CD4-positive, alpha-beta T cell treated with Interleukin-6 at 100 ng/mL for 8 hours (primary cell): ENCODE measurements around the gene NFYB.
"Not testable (repeated sequence)": the region's sequence is repeated elsewhere in the genome, so short reads cannot be mapped to it uniquely, and the experiment has no call there.

Experiments
- DNase-seq: peaks from one replicate; pipeline ENCODE4 v3.0.0-alpha.2; 2020; ENCODE audit warnings: mixed read lengths, low spot score

The NFYB gene

GRCh38 chr12:104114834-104115586 lies 23.0 kb downstream of the NFYB start:
- DNase-seq = not testable (repeated sequence)

- DNase-seq = no peak
Observed at GRCh38 chr12:104109446-104110271, 28.4 kb downstream of the NFYB start.

GRCh38 chr12:104108755-104109445 lies 29.1 kb downstream of the NFYB start:
- DNase-seq = peak; percentile 82

DNA sequence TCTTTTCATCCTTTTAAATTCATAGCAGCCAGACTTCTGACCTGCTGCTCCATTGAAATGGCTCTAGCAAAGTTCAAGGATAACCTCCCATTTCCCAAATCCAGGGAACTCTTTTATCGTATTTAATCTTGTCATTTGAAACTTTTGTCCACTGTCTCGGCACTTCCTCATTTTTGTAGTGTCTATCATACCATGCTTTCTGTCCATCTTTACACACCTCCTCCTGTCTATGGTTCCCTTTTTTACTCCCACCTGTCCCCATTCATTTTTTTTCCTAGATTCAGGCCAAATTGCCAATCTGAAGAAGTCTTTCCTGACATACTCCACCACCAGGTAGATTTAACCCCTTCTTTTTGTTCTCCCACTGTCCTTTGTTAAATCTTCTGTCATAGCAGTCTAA lies 31.0 kb downstream of the NFYB start:
- no peak for DNase-seq

DNA sequence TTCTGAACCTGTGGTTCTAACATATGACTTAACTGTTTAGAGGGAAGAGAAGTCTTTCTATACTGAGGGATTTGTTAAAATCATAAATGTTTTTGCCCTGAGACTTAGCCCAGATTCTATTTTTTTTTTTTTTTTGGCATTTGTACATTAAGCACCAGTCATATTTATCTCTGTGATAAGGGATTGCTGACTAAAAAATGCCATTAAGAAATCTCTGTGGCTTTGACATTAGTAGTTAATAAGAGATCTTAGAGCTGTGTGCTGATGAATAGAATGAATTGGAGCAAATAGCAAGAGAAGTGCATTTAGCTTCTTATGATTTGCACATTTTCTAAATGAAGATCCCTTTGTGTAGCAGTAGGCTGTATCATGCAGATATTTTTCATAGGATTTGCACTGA lies 32.5 kb downstream of the NFYB start:
- no peak for DNase-seq

- no peak for DNase-seq
Observed at GRCh38 chr12:104097954-104098353, 40.1 kb downstream of the NFYB start.

DNA sequence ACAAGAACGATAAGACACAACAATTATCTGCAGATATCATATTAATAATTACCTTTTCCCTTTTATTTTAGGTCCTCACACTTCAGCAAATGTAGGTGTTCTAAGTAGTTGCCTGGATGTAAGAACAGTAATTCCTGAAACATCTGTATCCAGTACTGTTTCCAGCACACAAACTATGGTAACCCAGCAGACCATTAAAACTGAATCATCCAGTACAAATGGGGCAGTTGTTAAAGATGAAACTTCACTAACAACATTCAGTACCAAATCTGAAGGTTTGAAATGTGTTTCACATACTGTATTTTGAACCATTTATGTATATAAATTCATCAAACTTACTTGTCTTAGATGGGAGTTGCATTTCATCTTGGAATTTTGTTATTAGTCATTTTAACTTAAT lies 42.7 kb downstream of the NFYB start:
- no peak for DNase-seq

DNA sequence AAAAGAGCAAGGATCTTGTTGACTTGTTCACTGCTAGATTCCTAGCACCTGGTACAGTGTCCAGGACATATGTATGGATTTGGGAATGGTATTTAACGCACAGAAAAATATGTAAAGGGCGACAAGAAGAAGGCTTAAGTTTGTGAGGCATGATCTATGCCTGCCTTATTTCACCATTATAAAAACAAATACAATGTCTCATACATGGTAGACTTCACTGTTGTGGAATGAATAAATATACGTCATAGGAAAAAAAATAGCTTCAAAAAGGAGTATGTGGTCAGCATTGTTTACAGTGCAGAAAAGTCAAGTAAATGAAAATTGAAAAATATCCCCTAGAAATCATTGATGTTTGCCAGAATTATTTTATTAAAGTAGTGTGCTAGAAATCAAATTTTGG lies 43.7 kb downstream of the NFYB start:
- no peak for DNase-seq

DNA sequence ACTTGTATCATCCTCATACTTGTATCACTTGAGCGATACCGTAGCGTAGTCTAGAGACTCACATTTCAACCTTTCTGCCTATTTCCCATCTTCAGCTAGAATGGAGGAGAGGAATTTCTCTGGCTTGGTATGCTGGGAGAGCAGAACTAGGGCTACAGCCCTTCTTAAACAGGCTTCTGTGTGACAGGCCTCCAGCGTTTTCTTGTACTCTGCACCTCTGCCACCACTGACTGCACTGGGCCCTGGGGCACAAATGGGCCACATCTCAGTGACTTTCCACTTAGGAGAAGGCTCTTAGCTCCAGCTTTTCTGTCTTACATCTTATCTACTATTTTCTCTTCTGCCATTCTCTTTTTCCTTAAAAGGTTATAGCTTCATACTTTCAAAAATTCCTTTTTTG lies 46.9 kb downstream of the NFYB start:
- no peak for DNase-seq

DNA sequence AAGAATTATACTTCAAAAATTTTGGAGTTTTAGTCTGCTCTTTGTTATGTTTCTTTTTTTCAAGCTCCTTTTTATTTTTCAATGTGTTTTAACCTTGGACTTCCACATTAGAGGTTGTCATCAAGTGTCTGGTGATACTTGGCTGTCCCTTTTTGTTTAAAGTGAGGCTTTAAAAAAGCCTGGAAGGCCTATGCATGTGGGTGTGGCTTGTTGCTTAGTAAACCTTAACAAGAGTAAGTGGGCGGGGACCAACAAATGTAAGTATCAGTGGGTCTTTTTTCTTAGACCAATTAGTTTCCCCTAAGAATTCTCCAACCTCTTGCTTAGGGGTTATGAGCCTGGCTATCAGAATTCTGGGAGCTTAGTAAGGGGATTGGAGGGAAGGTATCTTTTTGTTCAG lies 47.3 kb downstream of the NFYB start:
- DNase-seq = no peak

DNA sequence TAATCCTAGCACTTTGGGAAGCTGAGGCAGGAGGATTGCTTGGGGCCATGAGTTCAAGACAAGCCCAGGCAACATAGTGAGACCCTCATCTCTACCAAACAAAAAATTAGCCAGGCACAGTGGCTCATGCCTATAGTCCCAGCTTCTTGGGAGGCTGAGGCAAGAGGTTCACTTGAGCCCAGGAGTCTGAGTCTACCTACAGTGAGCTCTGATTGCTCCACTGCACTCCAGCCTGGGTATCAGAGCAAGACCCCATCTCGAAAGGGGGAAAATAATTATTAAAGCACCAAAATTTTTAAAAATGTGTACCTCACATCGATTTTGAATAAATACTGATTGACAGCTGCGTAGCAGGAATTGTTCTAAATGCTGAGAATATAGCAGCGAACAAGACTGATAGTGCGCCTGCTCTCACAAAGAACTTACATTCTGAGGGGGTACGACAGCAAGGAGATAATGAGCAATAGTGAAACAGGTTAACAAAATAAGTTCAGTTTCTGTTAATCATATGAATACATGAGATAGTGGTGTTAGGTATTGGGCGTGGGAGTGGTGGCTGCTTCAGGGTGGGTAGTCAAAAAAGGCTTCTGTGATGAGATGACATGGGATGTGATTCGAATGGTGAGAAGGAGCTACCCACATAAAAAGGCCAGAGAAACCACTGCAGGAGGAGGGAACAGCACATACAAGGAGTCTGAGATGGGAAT lies 54.1 kb downstream of the NFYB start:
- no peak for DNase-seq

DNA sequence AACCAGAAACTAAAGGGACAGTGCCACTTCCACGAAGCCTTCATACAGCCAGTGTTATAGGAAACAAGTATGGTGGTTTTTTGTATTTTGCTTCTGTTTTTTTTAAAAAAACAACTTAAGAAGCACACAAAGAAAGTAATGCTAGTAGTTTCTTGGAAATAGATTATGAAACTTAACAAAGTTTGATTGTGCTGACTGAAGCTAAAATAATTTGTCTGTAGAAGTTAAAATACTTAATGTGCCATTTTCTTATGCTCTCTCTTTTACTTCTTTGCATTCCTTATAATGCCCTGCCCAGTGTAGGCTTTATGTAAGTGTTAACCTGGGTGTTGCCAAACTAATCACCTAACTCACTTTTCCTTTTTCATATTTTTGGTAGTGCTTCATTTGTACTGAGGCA lies 57.2 kb downstream of the NFYB start:
- no peak for DNase-seq

- DNase-seq = no peak
Observed at GRCh38 chr12:104079024-104079423, 59.0 kb downstream of the NFYB start.

GRCh38 chr12:104073699-104074098 lies 64.3 kb downstream of the NFYB start:
- DNase-seq = no peak

GRCh38 chr12:104072099-104072498 lies 65.9 kb downstream of the NFYB start:
- DNase-seq = no peak
